Middle frontal gyrus (tissue), 1 donor: ENCODE results near the gene TAF8.

Experiments used
- DNase-seq: peaks from one replicate; pipeline ENCODE4 v3.0.0-alpha.2; 2015; ENCODE audit warnings: low spot score; ENCODE audit errors: extremely low spot score

TAF8 gene

DNA sequence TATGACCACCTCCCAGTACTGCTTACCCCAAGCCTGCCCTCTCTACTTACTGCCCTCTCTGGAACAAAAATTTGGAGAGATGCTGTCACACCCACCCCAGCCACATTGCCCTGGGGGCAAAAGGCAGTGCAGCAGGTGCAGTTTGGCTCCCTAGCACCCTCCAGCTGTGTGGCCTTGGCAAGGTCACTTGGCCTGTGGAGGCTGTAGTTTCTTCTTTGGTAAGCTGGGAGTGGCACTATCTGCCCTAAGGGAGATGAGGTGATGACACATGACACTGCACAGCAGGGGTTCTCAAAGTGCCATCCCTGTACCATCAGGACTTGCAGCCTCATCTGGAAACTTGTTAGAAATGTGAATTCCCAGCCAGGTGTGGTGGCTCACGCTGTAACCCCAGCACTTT lies 44.8 kb downstream of the TAF8 start:
- DNase-seq: no peak

DNA sequence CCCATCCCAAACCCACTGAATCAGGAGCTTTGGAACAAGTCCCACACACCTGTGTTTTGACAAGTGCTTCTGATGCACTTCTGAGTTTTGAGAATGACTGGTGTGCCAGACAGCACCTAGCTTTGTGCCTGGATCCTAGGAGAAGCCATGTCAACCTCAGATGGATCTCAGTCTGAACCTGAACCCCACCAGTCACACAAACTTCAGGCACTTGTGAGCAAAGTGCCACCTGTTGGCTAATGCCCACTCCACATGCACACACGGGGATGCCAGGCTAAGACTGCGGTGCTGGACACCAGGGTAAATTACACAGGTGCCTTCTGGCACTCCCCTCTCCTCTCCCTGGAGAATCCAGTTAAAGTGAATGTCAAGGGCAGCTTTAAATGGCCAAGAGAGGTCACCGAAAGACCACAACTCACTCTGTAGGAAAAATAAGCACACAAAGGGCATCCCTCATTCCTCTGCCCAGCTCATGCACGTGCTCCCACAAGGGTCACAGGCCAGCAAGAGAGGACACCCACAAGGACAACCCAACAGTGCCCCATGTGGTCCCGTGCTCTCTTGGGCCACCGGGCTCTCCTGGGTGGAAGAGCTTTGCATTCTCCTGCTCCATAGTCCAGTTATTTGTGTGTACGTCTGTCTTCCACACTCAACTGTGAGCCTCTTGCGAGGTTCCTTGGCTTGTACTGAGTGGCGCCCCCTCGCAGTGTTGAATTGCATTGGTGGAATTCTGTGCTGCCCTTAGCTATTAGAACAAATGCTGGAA lies 45.6 kb downstream of the TAF8 start:
- no peak for DNase-seq

DNA sequence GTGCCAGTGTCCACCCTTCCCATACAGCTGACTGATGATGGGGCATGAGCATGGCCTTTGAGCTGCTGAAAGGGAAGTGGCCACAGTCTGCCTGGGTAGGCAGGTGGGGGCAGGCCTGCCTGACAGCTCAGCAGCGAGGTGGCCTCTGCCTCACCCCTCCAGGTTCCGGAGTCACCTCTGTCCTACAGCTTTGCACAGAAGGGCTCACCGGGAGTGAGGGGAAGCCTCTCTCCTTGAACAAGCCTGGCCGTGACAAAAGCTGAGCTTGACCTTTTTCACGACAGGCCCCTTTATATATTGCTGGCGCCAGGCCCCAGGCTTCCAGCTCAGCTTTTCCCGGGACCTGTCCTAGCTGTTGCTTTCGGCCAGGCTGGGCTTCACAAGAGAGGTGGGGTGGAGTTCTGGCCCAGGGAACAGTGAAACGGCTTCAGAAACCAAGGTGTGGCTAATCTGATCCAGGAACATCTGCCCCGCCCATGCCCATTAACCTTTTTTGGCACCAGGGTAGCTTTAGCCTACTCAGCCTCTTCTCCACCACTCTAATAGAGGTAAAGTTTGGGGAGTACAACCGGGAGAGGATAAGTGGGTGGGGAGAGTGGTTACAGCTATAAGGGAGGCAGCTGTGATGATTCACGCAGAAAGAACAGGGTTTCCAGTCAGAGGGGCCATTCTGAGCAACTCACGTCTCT lies 49.2 kb downstream of the TAF8 start:
- no peak for DNase-seq

DNA sequence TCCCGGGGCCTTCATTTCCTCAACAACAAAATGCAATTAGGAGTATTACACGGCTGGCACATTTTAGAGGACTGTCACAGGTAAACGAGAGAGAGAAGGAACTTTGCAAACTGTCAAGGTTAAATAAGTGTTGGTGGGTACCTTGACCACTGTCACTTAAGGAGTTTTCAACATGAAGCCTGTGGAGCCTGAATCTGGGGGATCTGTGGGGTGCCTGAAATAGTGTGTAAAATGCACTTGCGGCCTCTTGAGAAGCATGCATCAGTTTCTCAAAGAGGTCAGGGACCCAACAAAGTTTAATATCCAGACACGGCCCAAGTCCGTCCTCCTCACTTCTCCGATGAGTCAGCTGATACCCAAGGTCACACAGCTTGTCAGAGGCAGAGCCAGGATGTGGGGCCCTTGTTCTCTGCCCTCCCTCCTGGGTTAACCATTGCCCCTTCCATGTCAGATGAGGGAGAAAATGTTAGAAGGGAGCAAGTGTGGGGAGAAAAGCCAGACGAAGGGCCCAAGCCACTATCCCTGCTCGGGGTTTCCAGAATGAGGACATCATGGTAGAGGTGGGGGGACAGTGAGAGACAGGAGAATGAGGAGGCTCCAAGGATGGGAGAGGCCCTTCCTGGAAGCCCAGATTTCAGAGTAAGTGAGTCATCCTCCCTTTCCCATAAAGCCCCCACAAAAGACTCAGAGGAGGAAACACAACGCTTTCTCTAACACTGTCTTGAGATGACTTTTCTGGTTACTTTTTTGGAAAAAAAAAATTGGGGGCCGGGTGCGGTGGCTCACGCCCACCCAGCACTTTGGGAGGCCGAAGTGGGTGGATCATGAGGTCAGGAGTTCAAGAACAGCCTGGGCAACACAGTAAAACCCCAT lies 49.9 kb downstream of the TAF8 start:
- no peak for DNase-seq

DNA sequence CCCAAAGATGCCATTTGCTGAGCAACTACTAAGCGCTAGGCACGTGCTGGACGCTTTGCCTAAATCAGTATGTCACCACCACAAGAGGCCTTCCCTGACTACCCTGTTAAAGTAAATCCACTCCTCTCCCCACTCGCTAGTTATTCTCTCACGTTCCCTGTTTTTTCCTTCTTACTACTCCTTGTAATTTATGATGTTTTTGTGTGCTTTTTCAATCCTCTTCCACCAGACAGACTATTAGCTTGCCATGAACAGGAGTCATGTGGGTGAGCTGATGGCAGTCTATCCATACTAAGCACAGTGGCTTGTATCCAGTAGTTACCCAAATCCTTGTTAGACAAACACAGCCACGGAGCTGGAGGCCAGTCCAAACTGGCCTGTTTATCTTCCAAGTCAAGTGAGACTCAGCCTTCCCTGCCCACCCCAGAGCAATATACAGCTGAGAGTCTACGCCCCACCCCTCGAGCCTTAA lies 50.9 kb downstream of the TAF8 start:
- DNase-seq: no peak

DNA sequence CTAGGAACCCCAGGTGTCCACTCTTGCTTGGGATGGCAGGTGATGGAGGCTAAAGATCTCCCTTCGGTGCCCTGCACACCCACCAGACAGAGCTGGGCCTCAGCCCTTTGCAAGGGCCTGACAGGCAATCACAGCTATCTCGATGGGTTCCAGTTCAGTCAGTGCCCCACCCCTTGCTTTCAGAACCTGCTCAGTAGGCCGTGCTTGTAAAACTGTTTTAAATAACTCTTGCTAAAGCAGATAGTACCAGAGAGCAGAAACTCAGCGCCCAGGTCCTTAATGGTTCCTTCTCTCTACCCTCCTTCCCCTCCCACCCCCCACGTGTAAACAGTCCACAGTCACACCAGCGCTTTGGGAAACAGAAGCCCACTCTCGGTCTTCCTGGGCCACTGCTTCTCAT lies 52.9 kb downstream of the TAF8 start:
- no peak for DNase-seq

DNA sequence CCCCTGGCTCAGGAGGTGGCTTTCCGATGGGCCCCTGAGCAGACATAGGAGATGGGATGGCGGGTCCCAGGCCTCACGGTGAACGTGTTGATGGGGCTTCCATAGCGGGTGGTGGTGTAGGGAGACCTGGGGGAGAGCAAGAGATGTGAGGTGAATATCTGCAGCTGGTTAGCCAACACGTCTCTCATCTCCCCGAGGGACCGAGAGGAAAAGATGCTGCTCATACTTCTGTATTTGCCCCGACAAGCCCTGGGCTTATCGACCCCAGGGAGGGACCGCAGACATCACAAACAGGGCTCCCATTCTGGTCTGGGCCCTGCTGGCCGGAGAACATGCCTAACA lies 53.4 kb downstream of the TAF8 start:
- DNase-seq: no peak

DNA sequence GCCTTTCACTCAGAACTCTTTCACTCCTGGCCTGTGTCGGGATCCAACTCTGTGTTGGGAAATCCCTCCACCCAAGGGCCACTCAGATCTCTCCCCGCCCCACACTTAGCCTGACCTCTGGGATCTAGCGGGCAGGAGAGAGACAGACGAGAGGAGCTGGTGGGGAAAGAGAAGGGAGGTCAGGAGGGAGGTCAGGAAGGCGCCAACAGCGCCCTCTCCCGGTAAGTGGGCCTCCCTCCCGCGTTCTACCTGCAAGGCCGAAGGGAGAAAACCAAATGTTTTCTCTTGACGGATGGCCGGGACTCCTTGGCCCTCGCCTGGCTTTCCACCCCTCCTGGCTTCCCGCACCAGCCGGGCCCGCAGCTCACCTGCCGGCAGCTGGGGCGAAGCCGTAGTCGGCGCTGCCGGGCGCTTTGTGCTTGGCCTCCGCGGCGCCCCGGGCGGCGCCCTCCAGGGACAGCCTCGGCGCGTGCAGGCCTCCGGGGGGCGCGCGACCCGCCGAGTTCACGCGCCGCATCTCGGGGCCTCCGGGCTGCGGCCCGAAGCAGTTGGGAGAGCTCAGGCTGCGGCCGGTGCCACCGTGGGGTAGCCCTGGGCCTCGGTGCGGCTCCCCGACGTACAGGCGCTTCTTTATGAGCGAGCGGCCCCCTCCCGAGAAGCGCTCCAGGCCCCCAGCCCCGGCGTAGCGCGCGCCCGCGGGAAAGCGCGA lies 53.9 kb downstream of the TAF8 start:
- no peak for DNase-seq

DNA sequence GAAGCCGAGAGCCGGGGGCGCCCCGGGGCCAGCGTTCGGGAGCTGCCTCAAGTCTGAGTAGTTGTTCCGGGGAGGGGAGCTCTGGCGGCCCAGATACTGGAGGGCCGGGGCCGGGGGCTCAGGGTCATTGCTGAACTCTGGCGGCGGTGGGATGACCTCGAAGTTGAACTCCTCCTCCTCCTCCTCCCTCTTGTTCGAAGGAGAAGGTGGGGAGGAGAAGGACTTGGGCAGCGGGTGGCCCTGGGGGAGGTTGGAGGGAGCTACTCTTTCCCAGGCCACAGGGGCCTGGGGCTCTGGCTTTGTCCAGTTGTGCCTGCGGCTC lies 54.4 kb downstream of the TAF8 start:
- no peak for DNase-seq

DNA sequence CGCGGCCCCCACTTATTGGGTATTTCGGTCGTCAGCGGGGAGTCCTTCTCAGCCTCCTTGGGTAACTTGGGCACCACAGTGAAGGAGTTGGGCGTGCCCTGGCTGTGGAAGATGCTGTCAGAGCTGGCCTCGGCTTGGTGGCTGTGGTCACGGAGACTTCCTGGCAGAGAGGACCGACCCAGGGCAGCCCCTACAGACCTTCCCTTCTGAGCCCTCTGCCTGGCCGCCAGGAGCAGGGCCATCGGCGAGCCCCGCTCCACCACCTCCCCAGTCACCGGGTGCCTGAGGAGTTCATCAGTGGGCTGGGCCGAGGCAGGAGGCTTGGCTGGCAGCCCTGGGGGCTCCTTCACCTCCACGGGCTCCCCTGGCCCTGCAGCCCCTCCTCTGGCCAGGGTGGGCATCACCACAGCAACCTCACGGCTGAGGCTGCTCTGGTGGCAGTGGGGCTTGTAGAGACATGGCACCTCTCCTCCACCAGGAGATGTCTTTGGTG lies 54.9 kb downstream of the TAF8 start:
- no peak for DNase-seq

DNA sequence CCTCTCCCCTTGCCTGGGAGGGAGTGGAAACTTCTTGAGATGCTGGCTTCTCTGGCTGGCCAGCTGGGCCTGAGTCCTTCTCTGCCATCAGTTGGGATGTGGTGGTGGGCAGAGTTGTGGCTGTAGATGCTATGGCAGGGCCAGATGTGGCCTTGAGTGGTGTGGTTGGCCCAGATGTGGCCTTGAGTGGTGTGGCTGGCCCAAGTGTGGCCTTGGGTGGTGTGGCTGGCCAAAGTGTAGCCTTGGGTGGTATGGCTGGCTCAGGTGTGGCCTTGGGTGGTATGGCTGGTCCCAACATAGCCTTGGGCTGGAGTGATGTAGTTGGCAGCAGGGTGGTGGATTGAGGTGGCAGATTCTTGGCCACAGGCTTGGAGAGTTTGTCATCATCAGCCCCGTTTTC lies 55.4 kb downstream of the TAF8 start:
- DNase-seq: no peak

DNA sequence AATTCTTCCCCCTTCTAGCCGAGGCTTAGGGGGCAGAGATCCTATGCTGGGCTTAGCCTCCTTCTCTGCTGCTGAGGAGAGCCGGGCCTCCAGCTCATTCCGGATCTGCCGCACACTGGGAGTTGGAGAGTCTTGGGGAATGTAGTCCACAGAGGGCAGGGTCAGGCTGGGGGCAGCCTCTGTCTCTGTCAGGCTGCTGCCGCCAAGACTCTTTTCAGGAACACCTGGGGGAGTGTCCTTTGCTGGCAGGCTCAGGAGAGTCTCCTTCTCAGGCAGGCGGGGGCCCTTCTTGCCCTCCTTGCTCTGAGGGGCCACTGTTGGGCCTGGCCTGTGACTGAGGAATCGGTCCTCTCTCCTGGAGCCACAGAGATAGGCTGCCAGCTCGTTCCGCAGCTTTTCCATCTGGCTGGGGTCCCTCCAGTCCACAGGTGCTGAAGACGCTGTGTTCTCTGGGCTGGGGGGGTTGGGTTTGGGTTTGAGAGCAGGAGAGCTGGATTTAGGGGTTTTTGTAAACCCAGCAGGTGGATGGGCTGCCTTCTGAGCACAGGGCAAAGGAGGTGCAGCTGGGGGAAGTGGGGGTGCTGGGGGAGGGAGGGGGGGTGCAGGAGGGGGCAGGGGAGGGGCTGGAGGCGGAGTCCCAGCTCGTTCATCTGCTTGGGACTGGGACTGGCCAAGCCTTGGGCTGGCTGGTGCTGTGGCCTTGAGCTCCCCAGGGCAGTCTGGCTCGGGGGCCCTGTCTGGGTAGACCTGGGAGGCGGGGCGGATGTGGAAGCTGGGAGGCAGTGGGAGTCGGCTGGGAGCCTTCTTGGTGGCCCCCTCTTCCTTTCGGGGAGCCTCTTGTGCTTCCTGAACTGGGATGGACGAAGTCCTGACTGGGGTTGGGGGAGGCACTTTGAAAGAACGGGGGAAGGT lies 56.0 kb downstream of the TAF8 start:
- no peak for DNase-seq

DNA sequence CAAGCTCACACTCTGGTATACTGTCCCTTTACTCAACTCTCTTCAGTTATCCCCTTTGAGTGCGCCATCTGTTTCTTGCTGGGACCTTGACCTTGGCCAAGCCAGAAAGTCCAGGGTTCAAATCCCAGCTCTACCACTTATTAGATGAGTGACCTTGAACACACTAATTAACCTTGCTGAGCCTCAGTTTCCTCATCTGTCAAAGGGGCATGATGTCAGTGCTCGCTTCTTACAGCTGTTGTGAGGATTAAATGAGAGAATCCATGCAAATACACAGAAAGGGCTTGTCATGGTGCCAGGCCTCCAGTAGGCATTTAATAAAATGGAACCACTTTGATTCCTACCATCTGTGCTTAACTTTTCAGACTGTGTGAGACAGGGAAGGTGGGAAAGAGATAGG lies 57.7 kb downstream of the TAF8 start:
- DNase-seq: no peak

DNA sequence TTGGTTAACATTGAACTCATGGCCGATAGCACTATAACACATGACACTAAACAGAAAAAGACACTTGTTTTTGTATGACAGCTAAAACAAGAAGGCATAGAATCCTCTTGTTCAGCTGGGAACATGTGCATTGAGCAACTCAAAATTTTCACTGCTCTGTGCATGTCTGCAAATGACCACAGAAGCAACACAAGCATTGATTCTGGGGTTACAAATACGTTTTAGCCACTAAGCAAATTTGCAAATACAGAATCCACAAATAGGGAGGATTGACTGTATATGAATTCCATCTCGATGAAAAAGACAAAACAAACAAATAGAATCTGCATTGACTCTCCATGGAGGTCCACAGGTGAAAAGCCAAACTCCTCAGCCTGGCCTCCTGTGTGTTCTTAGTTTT lies 60.4 kb downstream of the TAF8 start:
- no peak for DNase-seq

DNA sequence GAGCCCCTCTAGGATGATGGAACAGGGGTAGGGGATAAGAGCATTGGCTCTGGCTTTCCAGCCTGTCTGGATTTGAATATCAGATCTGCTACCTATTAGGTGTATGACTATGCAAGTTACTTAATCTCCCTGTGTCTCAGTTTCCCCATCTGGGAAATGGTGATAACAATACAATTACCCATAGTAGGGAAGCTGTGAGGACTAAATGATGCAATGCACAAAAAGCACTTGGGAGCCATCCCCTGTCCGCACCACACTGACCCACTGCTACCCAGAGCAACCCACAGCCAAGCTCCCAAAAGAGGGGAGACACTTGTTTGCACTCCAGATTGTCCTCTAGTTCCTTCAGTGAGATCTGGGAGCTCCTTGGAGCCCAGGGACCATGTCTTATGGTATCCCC lies 62.0 kb downstream of the TAF8 start:
- DNase-seq: no peak

DNA sequence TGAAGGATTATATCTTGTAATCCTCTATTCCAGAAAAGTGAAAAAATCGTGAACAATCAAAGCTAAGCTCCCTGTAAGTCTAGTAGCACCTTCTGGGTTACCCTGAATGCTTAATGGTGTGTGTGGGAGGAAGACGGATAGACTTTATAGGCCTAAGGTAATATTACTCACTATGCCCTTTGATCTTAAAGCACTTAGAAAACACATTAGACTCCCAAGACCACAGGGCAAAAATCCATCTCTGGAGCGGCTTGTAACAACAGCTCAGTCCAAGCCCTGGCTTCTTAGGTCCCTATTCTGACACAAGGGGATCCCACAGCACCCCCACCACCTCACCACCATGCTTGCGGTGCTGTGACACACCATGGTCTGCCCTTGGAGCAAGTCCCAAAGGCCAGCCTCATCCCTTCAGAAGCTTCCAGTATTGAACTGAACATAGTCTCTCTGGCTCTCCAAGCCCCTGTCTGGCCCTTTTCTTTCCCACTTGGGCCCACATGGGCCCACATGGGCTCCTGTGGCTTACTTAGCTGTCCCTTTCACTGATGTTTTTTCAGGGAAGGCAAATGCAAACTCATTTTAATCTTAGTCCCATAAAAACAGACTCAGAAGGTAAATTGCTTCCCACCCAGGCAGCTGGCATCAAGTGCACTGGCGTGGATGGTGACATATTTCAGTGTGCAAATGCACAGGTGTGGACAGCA lies 63.8 kb downstream of the TAF8 start:
- no peak for DNase-seq

DNA sequence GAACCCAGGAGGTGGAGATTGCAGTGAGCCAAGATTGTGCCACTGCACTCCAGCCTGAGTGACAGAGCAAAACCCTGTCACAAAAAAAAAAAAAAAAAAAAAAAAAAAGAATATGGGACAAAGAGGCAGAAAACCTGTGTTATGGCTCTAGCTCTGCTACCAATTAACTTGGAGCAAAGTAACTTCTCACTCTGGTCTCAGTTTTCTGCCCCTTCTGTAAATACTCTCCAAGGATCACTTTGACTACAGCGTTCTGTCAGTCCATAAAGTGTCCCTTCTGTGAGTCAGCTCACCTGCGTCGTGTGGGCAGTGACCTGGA lies 67.5 kb downstream of the TAF8 start:
- no peak for DNase-seq

DNA sequence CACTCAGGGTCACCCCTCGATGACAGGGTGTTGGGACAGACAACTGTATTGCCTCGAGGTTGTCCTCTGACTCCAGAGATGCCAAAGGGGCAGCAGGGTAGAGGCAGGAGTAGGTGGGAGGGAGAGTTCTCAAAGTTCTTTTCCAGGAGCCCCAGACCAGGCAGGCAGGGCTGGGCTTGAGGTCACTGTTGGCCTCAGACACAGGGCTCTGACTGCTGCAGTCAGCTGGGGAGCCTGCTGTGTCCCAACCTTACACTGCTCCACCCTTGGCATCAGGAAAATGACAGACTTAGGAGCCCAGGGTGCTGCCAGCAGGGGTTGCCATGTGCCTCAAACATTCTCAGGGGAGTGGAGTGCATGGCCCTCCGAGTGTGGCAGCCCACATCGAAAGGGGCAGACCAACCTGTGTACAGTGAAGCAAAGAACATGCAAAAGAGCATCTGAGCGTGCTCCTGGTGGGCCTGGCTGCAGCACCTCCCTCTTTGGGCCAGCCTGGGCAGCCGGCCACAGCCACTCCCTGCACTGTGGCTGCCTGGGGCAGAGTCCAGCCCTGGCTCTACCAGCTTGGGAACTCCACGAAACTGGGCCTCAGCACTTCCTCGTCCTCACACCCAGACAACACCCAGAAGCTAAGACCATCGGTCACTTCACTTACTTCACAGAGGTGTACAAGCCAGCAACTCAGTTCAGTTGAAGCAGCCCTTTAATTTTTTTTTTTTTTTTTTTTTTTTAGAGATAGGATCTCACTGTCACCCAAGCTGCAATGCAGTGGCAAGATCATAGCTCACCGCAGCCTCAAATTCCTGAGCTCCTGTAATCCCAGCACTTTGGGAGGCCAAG lies 68.1 kb downstream of the TAF8 start:
- no peak for DNase-seq
